ENCODE results near the gene ELF5.

The ELF5 gene

GRCh38 chr11:34522188-34522587 is 8.6 kb upstream of the ELF5 start:
- DNase-seq (ENCODE audit: low read depth) = no peak

GRCh38 chr11:34521265-34521664 is 7.7 kb upstream of the ELF5 start:
- DNase-seq (ENCODE audit: low read depth) = no peak

- DNase-seq (ENCODE audit: low read depth) = no peak
These were observed 6.1 kb upstream of the ELF5 start for GRCh38 chr11:34519595-34520235.

GRCh38 chr11:34516247-34517040 is 2.9 kb upstream of the ELF5 start:
- DNase-seq (ENCODE audit: low read depth) = no peak

- DNase-seq (ENCODE audit: low read depth) = no peak
These were observed 1.0 kb upstream of the ELF5 start for GRCh38 chr11:34514597-34514996.

GRCh38 chr11:34512840-34513681 is 533 bp downstream of the ELF5 start:
- no peak for DNase-seq (ENCODE audit: low read depth)

GRCh38 chr11:34510673-34511072 is 2.9 kb downstream of the ELF5 start:
- no peak for DNase-seq (ENCODE audit: low read depth)

- DNase-seq (ENCODE audit: low read depth) = no peak
These were observed 3.4 kb downstream of the ELF5 start for GRCh38 chr11:34510218-34510617.

GRCh38 chr11:34509336-34509876 is 4.2 kb downstream of the ELF5 start:
- no peak for DNase-seq (ENCODE audit: low read depth)

- DNase-seq (ENCODE audit: low read depth) = no peak
These were observed 5.1 kb downstream of the ELF5 start for GRCh38 chr11:34508524-34508923.

GRCh38 chr11:34507610-34508009 is 6.0 kb downstream of the ELF5 start:
- DNase-seq (ENCODE audit: low read depth) = no peak

- DNase-seq (ENCODE audit: low read depth) = no peak
These were observed 6.4 kb downstream of the ELF5 start for GRCh38 chr11:34507156-34507555.

GRCh38 chr11:34505874-34506273 is 7.7 kb downstream of the ELF5 start:
- no peak for DNase-seq (ENCODE audit: low read depth)

- DNase-seq (ENCODE audit: low read depth) = no peak
These were observed 10.6 kb downstream of the ELF5 start for GRCh38 chr11:34502949-34503348.

- DNase-seq (ENCODE audit: low read depth) = no peak
These were observed 11.6 kb downstream of the ELF5 start for GRCh38 chr11:34501949-34502348.

GRCh38 chr11:34501500-34501899 is 12.1 kb downstream of the ELF5 start:
- no peak for DNase-seq (ENCODE audit: low read depth)

- DNase-seq (ENCODE audit: low read depth) = no peak
These were observed 13.7 kb downstream of the ELF5 start for GRCh38 chr11:34499719-34500500.

GRCh38 chr11:34495724-34496377 is 17.7 kb downstream of the ELF5 start:
- no peak for DNase-seq (ENCODE audit: low read depth)

GRCh38 chr11:34495239-34495723 is 18.3 kb downstream of the ELF5 start:
- DNase-seq (ENCODE audit: low read depth) = no peak

- no peak for DNase-seq (ENCODE audit: low read depth)
These were observed 19.5 kb downstream of the ELF5 start for GRCh38 chr11:34493926-34494595.

Measured in stimulated activated CD8-positive, alpha-beta memory T cell treated with anti-CD3 and anti-CD28 coated beads, Interleukin-12 subunit alpha, Interleukin-12 subunit beta, amount 100 ng/mL, for 1 hour (primary cell).